NCI-H748 treated with DMSO at 0.1 percent for 48 hours (cell line): ENCODE data around the gene ATRN.
"Not testable (repeated sequence)": the region's sequence is repeated elsewhere in the genome, so short reads cannot be mapped to it uniquely, and the experiment has no call there.

Experiments
- DNase-seq: peaks from one replicate; lab custom pipeline; 2025; lab: John Stamatoyannopoulos, UW

ATRN gene

DNA sequence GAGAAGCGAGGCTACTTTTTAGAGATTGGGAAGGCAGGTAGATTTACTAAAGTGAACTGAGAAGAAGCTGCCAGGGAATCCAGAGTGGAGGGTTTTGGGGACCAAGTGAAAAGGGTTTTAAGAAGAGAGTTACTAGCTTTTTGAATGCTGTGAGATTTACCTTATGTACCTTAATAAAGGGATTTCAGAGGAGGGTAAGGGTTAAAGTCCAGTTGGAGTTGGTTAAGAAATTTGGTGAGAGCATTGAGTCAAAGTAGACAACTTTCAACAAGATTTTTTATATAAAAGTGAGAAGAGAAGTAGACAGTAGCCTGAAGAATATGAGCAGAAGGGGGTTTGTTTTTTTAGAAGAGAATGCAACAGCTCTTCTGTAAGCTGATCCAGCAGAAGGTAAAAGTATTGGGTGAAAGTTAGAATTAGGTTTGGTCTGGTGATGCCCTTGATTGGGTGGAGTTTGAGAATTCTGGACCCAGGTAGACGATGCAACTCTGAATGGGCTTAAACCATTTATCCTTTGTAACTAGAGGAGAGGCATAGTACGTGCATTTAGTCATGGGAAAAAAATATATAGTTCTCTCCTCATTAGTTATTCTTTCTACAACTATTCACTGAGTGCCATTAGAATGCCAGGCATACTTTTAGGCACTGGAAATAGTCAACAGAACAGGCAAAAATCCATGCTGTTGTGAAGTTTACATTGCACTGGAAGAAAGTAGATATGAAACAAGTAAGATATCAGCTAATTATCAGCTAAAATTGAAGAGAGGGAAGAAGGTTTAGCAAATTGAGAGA lies 44.8 kb downstream of the ATRN start:
- DNase-seq, result no peak

GRCh38 chr20:3521852-3522740 lies 51.3 kb downstream of the ATRN start:
- DNase-seq, result no peak

- not testable (repeated sequence) for DNase-seq
Observed at GRCh38 chr20:3524696-3525095, 53.9 kb downstream of the ATRN start.

DNA sequence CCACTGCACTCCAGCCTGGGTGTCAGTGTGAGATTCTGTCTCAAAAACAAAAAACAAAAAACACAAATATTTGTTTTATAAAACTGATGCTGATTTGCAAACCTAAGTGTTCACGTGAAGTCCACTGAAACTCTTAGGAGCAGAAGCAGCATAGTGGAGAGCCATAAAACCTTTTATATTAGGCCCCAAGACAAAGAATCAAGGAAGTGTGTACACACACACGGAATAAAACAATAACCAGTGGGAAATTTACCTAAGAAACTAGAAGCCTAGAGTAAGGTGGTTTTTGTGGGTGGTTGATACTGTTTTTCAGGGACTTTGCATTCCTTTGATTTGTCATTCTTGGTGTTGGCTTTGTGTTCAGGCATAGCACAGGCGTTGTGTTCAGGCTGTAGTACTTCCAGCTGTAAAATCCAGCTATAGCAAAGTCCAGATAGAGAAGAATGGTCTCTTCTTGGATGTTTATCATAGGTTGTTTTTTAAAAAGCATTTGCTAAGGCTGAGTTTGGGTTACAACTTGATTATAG lies 61.3 kb downstream of the ATRN start:
- DNase-seq, result no peak

- DNase-seq, result not testable (repeated sequence)
Observed at GRCh38 chr20:3537733-3538132, 66.9 kb downstream of the ATRN start.

DNA sequence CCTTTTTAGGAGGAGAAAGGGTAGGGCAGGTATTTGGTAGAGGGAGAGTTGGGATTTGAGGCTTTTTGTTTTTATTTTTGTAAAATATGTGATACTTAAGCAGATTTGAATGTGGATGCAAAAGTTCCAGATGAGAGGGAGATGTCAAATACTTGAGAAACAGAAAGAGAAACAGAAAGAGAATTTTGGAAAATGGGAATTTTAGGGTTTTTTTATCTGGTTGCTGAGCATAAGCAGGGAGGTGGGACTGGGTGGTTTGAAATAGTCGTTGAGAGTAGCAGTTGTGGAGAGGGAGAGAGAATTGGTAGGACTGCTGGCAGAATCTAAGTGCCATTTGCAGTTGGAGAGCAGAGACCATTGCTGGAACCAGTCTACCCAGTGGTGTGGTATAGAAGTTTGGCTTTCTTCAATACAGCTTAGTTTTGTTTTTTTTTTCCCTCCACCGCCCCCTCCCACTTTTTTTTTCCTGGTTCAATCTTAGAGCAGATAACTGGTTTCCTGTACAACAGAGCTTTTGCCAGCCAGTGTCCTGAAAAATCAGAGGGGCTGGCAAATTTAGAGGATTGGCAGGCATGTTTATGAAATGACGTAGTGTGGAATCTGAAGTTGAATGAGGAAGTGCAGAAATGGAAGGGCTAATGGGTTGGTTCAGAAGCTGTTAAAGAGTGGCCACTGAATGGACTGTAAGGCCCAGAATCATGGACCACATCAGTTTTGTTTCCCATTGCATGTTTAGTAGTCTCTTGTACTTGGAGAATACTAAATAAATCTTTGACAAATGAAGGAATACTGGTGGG lies 68.7 kb downstream of the ATRN start:
- no peak for DNase-seq

- DNase-seq, result no peak
Observed at GRCh38 chr20:3541887-3542721, 71.3 kb downstream of the ATRN start.

GRCh38 chr20:3543901-3544507 lies 73.2 kb downstream of the ATRN start:
- DNase-seq, result no peak

GRCh38 chr20:3545401-3545925 lies 74.6 kb downstream of the ATRN start:
- DNase-seq, result no peak

GRCh38 chr20:3547906-3548305 lies 77.1 kb downstream of the ATRN start:
- DNase-seq, result no peak

DNA sequence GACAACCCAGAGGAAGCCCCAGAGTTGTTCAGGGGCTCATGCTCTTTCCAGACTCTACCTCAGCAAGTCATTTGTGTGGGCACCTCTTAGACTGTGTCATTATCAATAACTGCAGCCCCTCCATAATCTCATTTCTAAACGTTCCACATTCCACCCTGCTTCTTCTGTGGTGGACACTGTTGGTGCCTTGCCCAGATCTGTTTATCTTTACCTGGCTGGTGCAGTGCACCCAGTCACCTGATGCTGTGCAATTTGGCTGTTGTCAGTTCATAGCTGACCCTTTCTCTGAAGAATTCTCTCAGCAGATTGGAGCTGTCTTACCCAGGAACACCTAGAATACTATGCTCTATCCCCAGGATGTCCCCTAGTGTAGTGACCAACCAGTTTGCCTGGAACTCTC lies 80.0 kb downstream of the ATRN start:
- no peak for DNase-seq

DNA sequence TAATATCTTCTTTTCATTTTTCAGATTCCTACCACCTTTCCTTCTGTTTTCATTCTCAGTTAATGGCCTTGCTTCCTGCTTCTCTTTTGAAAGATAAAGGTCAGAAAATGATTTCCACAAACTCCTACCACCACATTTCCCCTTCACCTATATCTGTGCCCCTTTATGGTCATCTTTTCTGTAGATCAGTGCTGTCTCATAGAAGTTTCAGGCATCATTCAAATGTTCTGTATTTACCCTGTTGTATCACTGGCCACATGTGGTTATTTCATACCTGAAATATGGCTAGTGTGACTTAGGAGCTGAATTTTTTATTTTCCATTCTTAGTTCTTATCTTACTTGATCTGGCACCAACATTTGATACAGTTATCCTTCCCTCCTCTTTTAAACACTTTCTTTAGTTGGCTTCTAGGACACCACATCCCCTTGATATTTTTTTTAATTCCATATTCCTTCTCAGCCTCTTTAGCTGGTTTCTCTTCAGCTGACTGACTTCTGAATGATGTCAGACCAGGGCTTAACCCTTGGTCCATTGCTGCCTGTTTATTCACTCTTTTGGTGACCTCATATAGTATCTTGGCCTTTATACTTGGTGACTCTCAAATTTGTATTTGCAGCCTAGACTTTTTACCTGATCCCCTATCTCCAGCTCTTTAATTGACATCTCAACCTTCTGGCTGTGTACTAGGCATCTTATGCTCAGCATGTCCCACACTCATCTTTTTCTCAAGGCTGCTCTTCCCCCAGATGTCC lies 81.0 kb downstream of the ATRN start:
- no peak for DNase-seq

DNA sequence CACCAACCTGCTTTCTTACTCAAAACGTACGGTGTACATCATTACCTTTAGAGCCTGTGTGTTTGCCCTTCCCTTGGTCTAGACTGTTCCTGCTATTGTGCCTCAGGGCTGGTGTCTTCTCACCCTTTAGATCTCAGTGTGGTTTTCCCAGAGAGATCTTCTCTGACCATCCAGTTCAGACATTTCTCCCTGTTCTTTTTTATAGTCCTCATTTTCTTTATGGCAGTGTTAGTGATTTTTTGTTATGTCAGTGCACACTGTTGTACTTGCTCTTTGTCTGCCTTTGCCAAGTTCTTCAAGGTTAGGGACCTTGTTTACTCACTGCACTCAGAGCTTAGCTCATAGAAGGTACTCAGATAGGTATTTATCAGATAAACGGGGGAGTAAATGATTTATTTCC lies 82.8 kb downstream of the ATRN start:
- DNase-seq, result no peak

GRCh38 chr20:3557237-3557785 lies 86.5 kb downstream of the ATRN start:
- no peak for DNase-seq

- DNase-seq, result no peak
Observed at GRCh38 chr20:3559231-3559630, 88.4 kb downstream of the ATRN start.

GRCh38 chr20:3559637-3560036 lies 88.8 kb downstream of the ATRN start:
- DNase-seq, result no peak

GRCh38 chr20:3560162-3560561 lies 89.3 kb downstream of the ATRN start:
- no peak for DNase-seq

- no peak for DNase-seq
Observed at GRCh38 chr20:3560578-3560977, 89.8 kb downstream of the ATRN start.

DNA sequence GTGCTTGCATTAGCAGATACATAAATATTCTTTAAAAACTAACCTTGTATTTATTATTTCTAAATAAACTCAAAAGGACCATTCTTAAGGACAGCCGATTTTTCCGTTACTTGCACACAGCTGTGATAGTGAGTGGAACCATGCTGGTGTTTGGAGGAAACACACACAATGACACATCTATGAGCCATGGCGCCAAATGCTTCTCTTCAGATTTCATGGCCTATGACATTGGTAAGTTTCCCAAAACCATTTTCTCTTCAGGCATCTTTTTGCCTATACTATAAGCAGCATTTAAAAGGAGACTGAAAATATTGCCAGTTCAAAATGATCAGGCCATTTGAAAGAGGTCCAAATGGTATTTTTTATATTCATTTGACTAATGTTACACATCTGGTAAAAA lies 92.3 kb downstream of the ATRN start:
- no peak for DNase-seq
